DOHH2 (cell line): ENCODE data around the gene HCN2.

Experiments used
- H3F3A ChIP-seq: fragments of 200-600 bp; sonication (generic), shearing (Covaris generic); 2 replicates; pipeline ENCODE4 v1.6.0; 2016; ENCODE audit warnings: antibody characterized with exemption, mild to moderate bottlenecking; ENCODE audit not compliant: control insufficient read depth, insufficient read depth
- H3K27ac ChIP-seq: fragments of 200-600 bp; sonication (generic); 2 replicates; pipeline ENCODE4 v1.5.1; 2014; ENCODE audit warnings: low read depth, mild to moderate bottlenecking, low read length, moderate library complexity
- H3K27me3 ChIP-seq: fragments of 200-600 bp; sonication (generic); 2 replicates; pipeline ENCODE4 v1.6.1; 2014; ENCODE audit warnings: mild to moderate bottlenecking, low read length, mixed read lengths; ENCODE audit not compliant: control insufficient read depth
- H3K36me3 ChIP-seq: fragments of 200-600 bp; sonication (generic); 2 replicates; pipeline ENCODE4 v1.6.1; 2014; ENCODE audit warnings: mild to moderate bottlenecking, low read length, moderate library complexity, mixed read lengths; ENCODE audit not compliant: control insufficient read depth
- H3K4me1 ChIP-seq: fragments of 200-600 bp; sonication (generic); 2 replicates; pipeline ENCODE4 v1.6.1; 2014; ENCODE audit warnings: mild to moderate bottlenecking, low read length, mixed read lengths; ENCODE audit not compliant: control insufficient read depth
- H3K4me2 ChIP-seq: fragments of 200-600 bp; sonication (generic); 2 replicates; pipeline ENCODE4 v1.6.0; 2014; ENCODE audit warnings: mild to moderate bottlenecking, low read length, moderate library complexity
- H3K4me3 ChIP-seq: fragments of 200-600 bp; sonication (generic); 2 replicates; pipeline ENCODE4 v1.5.1; 2014; ENCODE audit warnings: mild to moderate bottlenecking, low read length, mixed read lengths
- H3K79me2 ChIP-seq: fragments of 200-600 bp; sonication (generic); 2 replicates; pipeline ENCODE4 v1.6.1; 2014; ENCODE audit warnings: mild to moderate bottlenecking, low read length, mixed read lengths; ENCODE audit not compliant: control insufficient read depth
- H3K9me2 ChIP-seq: fragments of 200-600 bp; sonication (generic); replicated peaks from 2 replicates; pipeline ENCODE4 v1.6.1; 2014; ENCODE audit warnings: mild to moderate bottlenecking, low read length, mixed read lengths; ENCODE audit not compliant: control insufficient read depth
- H3K9me3 ChIP-seq: fragments of 200-600 bp; sonication (generic); 2 replicates; pipeline ENCODE4 v1.6.1; 2014; ENCODE audit warnings: antibody characterized with exemption, low read length, mixed read lengths; ENCODE audit not compliant: control insufficient read depth, insufficient read depth
- H4K20me1 ChIP-seq: fragments of 200-600 bp; sonication (generic); 2 replicates; pipeline ENCODE4 v1.6.0; 2014; ENCODE audit warnings: low read depth, mild to moderate bottlenecking, antibody characterized with exemption, low read length, moderate library complexity; ENCODE audit not compliant: control insufficient read depth, insufficient read depth
- EZH2phosphoT487 ChIP-seq: fragments of 200-600 bp; sonication (generic); IDR thresholded peaks from 2 replicates; pipeline ENCODE4 v1.6.1; 2017; ENCODE audit warnings: borderline replicate concordance, mild to moderate bottlenecking, antibody characterized with exemption, low read length, moderate library complexity, mixed read lengths
- TF ChIP-seq, protein P1 (sequence below): fragments of 200-600 bp; sonication (generic); IDR thresholded peaks from one replicate; pipeline ENCODE4 v1.5.1; 2014; ENCODE audit warnings: antibody characterized with exemption, mild to moderate bottlenecking, low read depth, low read length; ENCODE audit not compliant: poor library complexity, severe bottlenecking

Gene HCN2

DNA sequence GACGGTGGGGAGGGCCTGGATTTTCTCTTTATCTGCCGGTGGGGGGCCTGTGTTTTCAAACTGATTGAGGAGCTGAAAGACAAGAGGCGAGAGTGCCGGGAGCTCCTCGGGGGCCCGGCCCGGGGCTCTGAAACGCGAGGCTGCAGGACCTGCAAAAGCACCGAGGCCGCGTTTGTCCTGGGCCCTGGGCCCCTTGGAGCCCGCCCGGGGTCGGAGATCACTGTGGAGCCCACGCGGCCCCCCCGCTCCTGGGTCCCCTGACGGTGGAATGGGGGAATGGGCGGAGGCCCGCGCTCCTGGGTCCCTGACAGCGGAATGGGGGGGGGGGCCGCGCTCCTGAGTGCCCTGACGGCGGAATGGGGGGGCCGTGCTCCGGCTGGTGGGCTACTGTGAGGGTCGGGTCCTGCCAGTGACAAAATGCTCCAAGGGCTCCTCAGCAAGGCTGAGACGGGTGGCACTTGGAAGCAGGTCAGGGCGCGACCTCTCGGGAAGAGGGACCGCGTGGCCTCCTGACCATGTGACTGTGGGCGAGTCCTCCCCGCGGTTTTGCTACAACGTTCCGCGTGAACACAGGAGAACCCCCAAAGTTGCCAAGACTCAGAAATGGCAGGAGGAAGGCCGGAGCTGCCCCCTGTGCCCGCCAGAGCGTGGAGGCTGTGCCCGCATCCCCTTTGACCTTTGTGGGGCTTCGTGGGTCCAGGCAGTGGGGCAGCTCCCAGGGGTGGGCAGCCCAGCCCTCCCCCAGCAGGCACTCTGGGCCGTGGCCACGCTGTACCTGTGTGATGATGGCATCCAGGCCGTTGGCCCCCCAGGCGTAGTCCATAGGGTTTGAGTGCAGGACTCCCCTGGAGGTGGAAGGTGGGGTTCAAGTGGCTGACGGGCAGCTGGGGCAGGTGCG lies 59.5 kb downstream of the HCN2 start:
- Histone ChIP-seq H3K9me3 (no peaks in the 10 kb centered on the region), H4K20me1 (peaks cover 18% of the 10 kb centered on the region), H3K9me2 (no peaks in the 10 kb centered on the region), H3K27ac (no peak overlapping the region), H3K4me1 (no peaks in the 10 kb centered on the region), H3K4me3 (no peak overlapping the region), H3F3A (no peaks in the 10 kb centered on the region), H3K4me2 (no peak overlapping the region), H3K79me2 (peaks cover 33% of the 10 kb centered on the region), H3K36me3 (peaks cover 82% of the 10 kb centered on the region), H3K27me3 (no peaks in the 10 kb centered on the region)
- TF ChIP-seq EZH2phosphoT487: no peak

DNA sequence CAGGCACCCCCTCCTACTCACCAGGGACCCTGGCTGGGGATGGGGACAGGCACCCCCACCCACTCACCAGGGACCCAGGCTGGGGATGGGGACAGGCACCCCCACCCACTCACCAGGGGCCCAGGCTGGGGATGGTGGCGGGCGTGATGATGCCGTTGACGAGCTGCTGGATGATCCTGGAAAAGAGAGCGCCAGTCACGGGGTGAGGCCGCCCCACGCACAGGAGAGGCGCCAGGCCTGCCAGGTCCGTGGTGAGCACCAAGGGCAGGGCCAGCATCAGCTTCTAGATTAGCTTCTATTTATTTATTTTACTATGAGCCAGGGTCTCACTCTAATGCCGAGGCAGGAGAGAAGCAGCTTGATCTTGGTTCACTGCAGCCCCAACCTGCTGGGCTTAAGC lies 60.4 kb downstream of the HCN2 start:
- H3K4me2 ChIP-seq: no peak overlapping the region
- no peaks in the 10 kb centered on the region for H3K4me1 ChIP-seq
- no peak overlapping the region for H3K27ac ChIP-seq
- TF ChIP-seq, protein P1, sequence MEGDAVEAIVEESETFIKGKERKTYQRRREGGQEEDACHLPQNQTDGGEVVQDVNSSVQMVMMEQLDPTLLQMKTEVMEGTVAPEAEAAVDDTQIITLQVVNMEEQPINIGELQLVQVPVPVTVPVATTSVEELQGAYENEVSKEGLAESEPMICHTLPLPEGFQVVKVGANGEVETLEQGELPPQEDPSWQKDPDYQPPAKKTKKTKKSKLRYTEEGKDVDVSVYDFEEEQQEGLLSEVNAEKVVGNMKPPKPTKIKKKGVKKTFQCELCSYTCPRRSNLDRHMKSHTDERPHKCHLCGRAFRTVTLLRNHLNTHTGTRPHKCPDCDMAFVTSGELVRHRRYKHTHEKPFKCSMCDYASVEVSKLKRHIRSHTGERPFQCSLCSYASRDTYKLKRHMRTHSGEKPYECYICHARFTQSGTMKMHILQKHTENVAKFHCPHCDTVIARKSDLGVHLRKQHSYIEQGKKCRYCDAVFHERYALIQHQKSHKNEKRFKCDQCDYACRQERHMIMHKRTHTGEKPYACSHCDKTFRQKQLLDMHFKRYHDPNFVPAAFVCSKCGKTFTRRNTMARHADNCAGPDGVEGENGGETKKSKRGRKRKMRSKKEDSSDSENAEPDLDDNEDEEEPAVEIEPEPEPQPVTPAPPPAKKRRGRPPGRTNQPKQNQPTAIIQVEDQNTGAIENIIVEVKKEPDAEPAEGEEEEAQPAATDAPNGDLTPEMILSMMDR: no peak
- TF ChIP-seq EZH2phosphoT487: no peak
- no peaks in the 10 kb centered on the region for H3K27me3 ChIP-seq
- peaks cover 76% of the 10 kb centered on the region for H3K36me3 ChIP-seq
- no peak overlapping the region for H3K4me3 ChIP-seq
- H3K9me2 ChIP-seq: no peaks in the 10 kb centered on the region
- H3K9me3 ChIP-seq: no peaks in the 10 kb centered on the region
- H4K20me1 ChIP-seq: peaks cover 18% of the 10 kb centered on the region
- H3K79me2 ChIP-seq: peaks cover 42% of the 10 kb centered on the region
- H3F3A ChIP-seq: no peaks in the 10 kb centered on the region

DNA sequence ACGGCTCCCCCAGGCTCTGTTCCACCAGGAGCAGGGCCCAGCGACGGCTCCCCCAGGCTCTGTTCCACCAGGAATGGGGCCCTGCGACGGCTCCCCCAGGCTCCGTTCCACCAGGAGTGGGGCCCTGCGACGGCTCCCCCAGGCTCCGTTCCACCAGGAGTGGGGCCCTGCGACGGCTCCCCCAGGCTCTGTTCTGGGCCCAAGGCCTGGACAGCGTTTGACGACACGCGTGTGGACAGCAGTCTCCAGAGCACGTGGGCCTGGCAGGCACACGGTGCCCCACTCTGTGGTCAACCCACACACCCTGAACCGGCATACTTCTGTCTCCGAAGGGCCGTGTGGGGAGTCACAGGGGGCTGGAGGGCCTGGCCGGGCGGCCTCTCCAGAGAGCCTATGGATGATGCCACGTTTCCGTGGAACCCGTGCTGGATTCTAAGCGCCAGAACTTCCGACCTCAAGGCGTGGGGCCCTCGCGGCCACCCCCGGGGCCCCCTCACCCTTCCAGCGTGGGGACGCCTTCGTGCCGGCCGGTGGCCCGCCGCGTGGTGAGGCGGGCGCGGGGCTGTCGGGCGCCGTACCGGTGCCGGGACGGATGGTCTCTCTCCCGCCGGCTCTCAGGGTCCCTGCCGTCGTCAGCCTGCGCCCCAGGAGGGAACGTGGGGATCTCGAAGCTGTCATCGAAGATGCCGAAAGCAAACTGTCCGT lies 61.6 kb downstream of the HCN2 start:
- no peak overlapping the region for H3K27ac ChIP-seq
- no peaks in the 10 kb centered on the region for H3F3A ChIP-seq
- peaks cover 54% of the 10 kb centered on the region for H3K79me2 ChIP-seq
- H3K27me3 ChIP-seq: no peaks in the 10 kb centered on the region
- H3K36me3 ChIP-seq: peaks cover 78% of the 10 kb centered on the region
- no peak for TF ChIP-seq EZH2phosphoT487
- TF ChIP-seq, protein P1: no peak
- peaks cover 18% of the 10 kb centered on the region for H4K20me1 ChIP-seq
- no peak overlapping the region for H3K4me2 ChIP-seq
- H3K9me2 ChIP-seq: no peaks in the 10 kb centered on the region
- H3K9me3 ChIP-seq: no peaks in the 10 kb centered on the region
- H3K4me3 ChIP-seq: no peak overlapping the region
- H3K4me1 ChIP-seq: no peaks in the 10 kb centered on the region

DNA sequence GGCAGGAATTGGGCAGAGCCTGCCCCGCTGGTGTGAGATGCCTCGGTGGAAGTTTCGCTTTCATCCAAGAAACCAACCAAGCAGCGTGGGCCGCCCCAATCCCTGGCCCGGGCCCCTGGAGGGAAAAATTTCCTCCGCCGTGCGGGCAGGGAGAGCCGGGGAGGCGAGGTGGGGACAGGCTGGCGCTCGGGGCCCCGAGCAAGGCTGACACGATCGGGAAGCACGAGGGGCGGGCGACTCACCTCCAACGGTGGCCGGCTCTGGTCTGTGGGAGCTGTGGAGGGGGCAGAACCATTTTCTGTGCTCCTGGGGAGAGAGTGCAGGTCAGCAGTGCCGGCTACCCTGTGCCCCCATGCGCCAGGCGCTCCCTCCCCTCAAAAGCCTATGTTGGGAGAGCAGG lies 62.3 kb downstream of the HCN2 start:
- no peak for TF ChIP-seq EZH2phosphoT487
- TF ChIP-seq, protein P1: no peak
- H3K79me2 ChIP-seq: peaks cover 61% of the 10 kb centered on the region
- no peak overlapping the region for H3K27ac ChIP-seq
- H3F3A ChIP-seq: no peaks in the 10 kb centered on the region
- no peak overlapping the region for H3K4me3 ChIP-seq
- no peaks in the 10 kb centered on the region for H3K9me2 ChIP-seq
- H3K27me3 ChIP-seq: no peaks in the 10 kb centered on the region
- H3K4me1 ChIP-seq: no peaks in the 10 kb centered on the region
- H3K4me2 ChIP-seq: no peak overlapping the region
- H3K36me3 ChIP-seq: peaks cover 76% of the 10 kb centered on the region
- H3K9me3 ChIP-seq: no peaks in the 10 kb centered on the region
- peaks cover 18% of the 10 kb centered on the region for H4K20me1 ChIP-seq
